ACHN (cell line): ENCODE results near the gene DNMT3L.
"Not testable (repeated sequence)": the region's sequence is repeated elsewhere in the genome, so short reads cannot be mapped to it uniquely, and the experiment has no call there.

Source experiments
- DNase-seq: peaks from one replicate; pipeline ENCODE4 v3.0.0-alpha.2; 2015
- in situ Hi-C: cut with HindIII; loops from 2 replicates; pipeline ENCODE4 v1.10.0; 2017; ENCODE audit warnings: low sequenced_read_pairs, low pct_ligation_motif_present, low pct_unique_long_range_greater_than_20kb

The DNMT3L gene

DNA sequence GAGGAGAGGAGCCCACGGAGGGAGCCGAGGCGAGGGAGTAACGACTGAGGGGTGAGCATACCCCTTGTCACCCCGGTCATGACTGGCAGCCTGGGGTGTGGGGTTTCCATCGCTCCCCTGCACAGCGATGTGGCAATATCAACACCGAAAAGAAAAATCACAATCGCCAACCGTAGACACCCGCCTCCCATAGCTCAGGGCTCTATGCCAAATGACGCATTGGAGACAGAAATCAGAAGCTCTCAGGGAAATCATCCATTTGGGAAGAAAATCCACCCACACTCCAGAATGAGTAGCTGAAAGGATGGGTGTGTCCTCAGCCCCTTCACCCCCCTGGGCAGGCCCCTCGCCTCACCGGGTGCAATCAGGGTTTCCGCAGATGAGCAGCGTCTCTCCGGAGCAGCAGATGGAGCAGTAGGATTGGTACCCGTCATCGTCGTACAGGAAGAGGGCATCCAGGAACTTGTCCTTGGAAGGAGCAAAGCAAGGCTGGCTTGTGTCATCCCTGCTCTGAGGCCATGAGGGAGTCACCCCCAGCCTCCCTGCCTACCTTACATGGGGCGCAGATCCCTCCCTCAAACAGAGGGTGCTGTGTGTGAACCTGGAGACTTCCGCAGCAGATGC, 2.5 kb downstream of the DNMT3L start:
- no peak for DNase-seq
- in situ Hi-C loops = no loop called here

DNA sequence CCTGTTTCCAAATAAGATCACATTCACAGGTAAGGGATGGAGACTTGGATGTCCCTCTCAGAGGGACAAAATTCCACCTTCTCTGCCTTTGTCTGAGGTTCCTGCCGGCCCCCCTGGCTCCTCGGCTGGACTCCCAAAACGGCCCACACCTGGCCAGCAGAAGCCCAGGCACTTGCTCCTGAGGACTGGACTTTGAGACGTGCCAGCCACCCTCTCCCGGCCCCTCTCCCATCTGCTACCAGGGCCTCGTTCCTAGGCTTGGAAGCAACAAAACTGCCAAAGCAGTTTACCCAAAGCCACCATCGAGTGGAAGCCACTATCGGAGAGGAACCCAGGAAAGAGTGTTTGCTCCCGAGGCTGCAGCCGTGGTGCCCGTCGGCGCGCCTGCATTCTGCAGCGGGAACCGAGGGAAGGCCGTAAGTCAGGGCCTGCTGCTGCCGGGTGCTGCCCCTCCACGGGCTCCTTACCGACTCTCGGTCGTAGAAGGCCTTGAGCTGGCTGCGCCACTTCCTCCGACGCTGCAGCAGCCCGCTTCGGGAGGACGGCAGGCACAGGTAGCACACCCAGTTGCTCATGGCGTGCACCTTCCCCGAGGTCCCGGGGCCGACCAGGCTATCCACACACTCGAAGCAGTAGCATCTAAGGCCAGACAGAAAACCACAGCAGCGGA, 3.5 kb downstream of the DNMT3L start:
- DNase-seq = no peak
- in situ Hi-C loops = no loop called here

DNA sequence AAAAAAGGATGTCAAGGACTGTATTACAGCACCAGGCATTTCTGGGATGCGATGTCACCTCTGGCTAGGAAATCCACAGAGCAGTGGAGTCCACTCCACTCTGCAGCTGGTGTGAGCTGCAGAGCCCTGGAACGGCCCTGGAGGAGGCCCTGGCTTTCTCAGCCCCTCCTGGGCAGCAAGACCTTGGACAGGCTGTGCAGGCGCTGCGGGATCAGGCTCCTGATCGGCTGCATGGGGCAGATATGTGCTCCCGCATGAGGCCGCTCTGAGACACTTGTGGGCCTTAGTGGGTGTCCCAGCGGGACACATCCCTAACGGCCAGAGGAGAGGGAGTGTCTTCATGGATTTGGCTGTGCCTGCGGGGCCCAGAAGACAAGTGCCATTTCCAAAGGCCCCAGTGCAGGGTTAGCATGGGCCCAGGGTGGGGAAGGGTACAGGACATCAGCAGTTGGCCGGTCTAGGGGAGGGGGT, 6.2 kb downstream of the DNMT3L start:
- DNase-seq = no peak
- in situ Hi-C loops = no loop called here

DNA sequence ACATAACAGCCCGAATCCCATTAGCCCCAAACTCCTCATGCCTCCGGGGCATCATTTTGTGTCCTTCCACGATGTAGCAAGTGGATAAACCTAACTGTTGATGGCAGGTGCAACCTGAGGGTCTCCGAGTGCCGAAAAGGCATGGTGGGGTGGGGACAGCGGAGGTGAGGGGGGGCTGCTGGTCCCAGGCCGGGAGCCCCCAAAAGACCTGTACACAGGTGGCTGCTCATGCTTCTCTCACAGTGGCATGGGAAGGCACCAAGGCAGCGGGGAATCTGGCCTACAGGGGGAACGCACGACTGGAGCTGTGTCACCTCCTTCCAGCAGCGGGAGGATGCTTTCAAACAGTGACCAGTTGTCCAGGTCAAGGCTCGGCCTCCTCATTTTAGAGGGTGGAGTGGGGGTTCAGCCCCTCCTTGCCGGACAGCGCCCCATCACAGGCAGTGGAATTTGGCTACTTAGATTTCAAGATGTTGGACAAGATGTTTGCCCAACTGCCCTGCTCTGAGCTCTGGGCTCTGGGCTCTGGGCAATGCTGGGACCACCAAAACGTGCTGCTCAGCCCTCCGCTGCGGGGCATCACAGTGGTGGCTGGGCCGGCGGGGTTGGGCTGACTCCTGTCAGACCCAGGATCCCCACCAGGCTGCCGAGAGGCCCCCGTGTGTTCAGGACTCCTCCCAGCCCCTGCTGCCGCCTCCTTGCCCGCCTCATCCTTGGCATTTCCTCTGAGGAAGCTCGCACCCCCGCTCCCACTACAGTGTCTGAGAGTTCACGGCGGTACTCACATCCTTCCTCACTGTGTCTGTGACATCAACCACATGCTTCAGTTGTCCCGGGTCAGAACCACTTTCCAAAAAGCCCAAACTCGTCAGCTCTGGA, 7.6 kb downstream of the DNMT3L start:
- in situ Hi-C loops = no loop called here

DNA sequence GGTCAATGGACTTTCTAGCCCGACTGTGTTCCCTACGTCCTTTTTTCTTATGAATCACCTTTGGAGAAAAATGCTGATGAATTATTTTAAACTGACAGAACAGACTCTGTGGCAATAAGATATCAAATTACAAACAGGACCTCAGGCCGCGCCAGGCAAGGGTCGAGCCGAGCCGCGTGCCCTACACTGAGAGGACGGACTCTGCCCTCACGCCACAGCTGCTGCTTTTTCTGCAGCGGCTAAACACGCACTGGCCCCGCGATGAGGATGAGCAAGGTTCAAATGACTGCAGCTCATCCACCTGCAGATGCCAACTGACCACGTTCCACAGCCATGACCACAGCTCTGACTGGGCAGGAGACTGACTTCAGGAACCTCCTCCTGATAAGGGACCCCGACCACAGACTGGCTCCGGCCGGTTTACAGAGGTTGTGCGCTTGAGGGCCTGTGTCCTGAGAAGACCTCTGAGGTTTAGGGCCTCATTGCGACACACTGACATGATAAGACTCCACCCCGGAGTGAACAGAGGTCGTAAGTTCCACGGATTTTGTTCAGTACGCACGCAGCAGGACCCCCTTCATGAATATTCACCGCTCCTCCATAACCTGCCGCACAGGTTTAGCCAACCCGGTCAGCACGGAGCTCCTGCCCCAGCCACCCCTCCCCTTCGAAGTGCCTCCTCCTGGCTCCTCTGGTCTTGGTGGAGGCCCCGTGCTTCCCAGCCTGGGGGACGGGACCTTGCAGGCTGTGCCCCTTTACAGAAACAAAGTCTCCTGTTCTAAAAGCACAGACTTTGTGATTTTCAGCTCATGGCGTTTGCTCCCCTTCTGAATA, 12.3 kb downstream of the DNMT3L start:
- DNase-seq, in situ Hi-C loops: not testable (repeated sequence)

More for the DNA sequence above, 7.6 kb downstream of the DNMT3L start:
- DNase-seq = no peak

DNA sequence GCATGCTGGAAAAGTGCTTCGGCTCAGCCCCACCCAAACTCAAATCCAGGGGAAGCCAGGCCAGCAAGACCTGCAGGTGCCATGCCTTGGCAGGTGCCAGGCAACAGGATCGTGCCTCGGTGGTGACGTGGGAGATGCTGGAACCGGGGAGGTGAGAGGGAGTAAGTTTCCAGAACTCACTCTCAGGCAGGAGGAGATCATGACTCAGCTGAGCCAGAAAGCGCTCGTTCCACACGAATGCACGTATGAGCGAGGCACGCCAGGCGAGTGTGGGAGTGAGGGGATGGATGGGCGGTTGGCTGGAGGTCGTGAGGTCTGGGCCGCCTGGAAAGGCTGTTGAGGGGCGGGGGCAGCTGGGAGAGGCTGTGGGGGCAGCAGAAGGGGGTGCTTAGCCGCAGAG, 13.8 kb downstream of the DNMT3L start:
- in situ Hi-C loops = not testable (repeated sequence)

DNA sequence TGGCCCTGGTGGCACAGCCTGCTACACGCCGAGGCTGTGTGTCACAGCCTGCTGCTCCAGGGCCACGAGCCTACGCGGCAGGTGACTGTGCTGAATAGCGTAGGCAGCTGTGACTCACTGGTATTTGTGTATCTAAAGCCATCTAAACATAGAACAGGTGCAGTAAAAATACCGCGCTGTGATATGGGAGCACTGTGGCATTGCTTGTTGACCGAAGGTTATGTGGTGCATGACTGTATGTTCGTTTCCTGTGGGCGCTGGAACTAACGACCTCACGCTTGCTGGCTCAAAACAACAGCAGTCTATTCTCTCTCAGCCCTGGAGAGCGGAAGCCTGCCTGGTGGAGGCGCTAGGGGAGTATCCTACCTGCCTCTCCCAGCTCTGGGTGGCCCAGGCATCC, 17.7 kb downstream of the DNMT3L start:
- in situ Hi-C loops, DNase-seq: not testable (repeated sequence)

More for the DNA sequence above, 13.8 kb downstream of the DNMT3L start:
- DNase-seq = not testable (repeated sequence)

DNA sequence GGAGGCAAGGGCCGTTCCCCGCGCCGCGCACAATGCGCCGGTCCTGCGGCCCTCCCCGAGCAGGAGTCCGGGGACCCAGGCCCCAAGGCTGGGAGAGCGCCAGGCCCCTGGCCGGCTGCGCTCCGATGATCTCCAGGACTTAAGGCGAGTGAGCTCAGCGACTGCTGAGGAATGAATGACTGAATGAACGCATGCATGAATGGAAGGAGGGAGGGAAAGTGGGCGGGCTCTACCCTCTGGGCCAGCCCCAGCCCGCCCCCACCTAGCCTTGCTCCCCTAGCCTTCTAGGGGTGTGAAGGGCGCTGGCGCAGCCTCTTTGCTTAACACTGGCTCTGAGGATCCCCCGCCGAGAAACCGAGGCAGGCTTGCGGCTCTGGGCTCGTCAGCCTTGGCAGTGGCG, 20.4 kb downstream of the DNMT3L start:
- DNase-seq, in situ Hi-C loops: not testable (repeated sequence)

DNA sequence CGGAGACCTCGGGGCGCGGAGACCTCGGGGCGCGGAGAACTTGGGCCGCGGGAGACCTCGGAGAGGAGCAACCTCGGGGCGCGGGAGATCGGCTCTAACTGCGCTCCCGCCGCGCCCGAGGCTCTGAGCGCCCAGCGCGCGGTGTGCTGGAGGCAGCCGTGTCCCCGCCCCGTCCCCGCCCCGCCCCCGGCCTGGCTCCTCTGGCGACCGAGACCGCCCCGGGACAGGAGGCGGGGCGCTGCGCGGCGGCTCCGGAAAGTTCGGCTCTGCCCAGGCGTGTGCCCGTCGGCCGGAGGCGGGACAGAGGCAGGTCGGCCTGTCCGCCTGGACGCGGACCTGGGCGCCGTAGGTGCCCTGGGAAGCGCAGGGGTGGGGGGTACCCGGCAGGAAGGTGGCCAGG, 20.9 kb downstream of the DNMT3L start, which contains the start of gene ICOSLG:
Gene ICOSLG (minus strand): TSS at position 102 of the 400 bp plus-strand sequence. CDS start 126 bp downstream, outside the sequence.
- in situ Hi-C loops, DNase-seq: not testable (repeated sequence)

DNA sequence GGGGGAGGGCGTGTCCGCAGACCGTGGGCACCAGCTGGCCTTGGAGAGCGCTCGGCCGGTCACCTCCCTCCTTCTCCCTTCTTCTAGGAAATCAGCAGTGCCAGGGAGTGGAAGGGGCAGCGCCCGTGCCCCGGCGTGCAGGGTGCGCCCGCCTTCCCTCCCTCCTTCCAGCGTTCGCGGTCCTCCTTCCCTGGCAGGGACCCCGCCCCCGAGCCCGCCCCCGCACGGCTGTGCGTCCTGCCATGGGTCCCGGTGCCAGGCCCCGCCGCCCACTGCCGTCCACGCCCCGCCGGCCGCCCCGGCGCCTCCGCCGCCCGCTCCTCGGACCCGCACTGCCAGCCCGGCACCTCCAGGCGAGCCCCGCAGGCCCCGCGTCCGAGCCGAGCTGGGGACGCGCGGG, 21.3 kb downstream of the DNMT3L start:
- in situ Hi-C loops, DNase-seq: not testable (repeated sequence)

DNA sequence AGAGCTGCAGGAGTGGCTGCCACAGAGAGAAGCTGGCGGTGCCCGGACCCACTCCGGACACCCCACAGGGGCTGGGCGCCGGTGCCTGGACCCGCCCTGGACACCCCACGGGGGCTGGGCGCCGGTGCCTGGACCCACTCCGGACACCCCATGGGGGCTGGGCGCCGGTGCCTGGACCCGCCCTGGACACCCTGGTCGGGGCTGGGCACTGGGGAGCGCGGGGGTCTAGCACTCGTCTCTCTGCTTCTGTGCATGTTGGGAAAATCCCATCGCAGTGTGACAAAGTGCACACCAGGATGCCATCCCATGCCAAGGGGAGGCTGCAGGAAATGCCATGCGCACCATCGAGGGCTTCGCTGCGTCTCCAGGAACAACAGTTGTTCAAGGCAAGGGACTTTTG, 32.1 kb downstream of the DNMT3L start:
- DNase-seq, in situ Hi-C loops: not testable (repeated sequence)

DNA sequence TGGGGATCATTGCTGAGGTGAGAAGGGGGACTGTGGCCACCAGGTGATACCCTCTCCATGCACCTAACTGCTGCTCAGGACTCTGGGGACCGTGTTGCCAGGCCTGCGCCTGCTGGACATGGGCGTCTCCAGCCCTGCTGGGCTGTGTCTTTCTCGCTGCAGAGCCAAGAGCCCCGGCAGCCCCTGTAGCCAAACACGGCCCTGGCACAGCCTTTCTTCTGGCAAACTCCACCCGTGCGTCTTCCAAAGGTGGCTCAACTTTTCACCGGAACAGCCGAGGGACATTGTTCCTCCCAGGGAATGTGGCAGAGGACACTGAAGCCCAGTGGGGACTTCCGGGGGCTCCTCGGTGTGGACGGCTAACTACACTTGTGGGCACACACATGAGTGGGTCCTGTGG, 33.6 kb downstream of the DNMT3L start:
- in situ Hi-C loops, DNase-seq: not testable (repeated sequence)

DNA sequence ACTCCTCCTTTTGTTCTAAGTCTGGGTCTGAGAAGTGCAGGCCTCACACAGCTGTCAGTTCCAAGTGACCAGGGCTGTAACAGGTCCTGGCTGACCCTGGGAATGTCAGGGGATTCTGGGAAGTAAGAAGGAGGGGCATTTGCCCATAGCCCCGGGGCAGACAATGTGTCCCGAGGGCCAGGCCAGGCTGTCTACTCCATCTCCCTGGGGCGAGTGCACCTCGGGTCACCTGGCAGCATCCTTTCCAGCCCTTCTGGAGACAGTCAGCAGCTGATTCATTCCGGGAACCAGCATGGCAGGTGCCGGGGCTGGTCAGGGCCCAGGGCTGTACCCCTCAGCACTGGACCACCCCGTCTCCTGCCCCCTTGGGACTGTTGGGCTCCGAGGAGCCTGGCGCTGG, 34.1 kb downstream of the DNMT3L start:
- in situ Hi-C loops, DNase-seq: not testable (repeated sequence)

DNA sequence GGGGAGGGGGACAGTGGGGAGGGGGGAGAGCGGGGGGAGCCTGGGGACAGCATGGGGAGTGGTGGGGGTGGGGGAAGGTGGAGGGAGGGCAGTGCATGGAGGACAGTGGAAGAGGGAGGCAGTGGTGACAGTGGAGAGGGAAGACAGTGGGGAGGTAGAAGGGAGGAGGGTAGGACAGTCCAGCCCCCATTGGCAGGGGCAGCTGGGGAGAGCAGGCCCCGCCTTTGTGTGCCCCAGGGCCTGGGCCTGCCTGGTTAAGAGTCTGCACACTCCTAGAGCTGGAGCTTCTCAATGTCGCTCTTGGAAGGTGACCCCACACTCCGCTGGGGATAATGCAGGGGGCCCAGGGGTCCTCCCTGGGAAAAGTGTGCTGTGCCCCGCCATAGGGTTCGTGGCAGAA, 36.1 kb downstream of the DNMT3L start:
- in situ Hi-C loops, DNase-seq: not testable (repeated sequence)

DNA sequence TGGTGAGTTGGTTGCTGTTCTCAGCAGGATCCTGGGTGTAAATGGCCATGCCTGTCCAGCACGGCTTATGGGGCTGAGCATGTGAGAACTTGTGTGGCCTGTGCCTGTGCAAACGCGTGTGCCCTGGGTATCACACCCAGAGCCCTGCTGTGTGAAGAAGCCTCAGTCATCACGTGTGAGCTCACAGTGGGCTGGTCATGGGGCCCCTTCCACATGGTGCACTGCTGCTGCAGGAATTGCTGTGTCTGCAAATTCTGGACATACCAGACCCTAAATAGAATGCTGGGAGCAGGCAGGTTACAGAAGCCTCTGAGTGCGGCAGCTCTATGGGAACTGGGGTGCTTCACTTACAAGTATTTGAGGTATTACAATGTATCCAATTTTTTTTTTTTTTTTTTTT, 38.4 kb downstream of the DNMT3L start:
- in situ Hi-C loops = not testable (repeated sequence)

DNA sequence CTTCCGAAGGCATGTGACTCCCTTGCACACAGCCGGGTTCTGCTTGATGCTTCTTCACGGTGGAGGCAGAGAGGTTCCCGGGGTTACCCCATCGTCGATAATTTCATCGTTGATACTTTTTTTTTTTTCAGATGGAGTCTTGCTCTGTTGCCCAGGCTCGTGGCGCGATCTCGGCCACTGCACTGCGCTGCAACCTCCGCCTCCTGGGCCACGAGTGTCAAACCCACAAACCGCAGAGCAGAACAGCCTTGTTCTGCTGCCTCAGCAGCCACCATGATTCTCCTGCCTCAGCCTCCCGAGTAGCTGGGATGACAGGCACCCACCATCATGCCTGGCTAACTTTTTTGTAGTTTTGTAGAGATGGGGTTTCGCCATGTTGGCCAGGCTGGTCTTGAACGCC, 41.0 kb downstream of the DNMT3L start:
- DNase-seq, in situ Hi-C loops: not testable (repeated sequence)

More for the DNA sequence above, 38.4 kb downstream of the DNMT3L start:
- DNase-seq = not testable (repeated sequence)

DNA sequence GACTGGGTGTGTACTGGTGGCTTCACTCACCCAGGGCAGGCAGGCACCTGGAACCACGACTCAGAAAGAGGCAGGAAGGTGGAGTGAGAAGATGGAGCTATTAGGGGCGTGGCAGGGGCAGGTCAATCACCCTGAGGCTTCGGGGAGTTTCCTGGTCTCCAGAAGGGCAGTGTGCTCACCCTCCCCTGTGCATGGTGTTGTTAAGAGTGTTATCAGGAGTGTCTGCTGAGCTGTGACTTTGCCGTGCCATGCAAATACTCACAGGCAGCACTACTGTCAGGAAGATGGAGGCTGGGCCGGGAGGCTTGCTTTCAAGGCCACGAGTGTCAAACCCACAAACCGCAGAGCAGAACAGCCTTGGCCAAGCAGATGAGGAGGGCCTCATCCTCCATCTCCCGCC, 43.2 kb downstream of the DNMT3L start:
- DNase-seq, in situ Hi-C loops: not testable (repeated sequence)

DNA sequence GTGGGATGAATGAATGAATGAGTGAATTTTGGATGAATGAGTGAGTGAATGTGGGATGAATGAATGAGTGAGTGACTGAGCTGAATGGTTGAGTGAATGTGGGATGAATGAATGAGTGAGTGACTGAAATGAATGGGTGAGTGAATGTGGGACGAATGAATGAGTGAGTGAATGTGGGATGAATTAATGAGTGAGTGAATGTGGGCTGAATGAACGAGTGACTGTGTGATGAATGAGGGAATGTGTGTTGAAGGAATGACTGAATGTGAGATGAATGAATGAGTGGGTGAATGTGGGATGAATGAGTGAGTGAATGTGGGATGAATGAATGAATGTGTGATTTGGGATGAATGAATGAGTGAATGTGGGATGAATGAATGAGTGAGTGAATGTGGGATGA, 49.7 kb downstream of the DNMT3L start:
- in situ Hi-C loops, DNase-seq: not testable (repeated sequence)
